SK-N-SH (cell line): ENCODE results near the gene TRAF3IP1. TPM values are rescaled to one million over a fixed set of nuclear protein-coding genes. Genes with fewer than 3 reads are reported as not detected.

Experiments
- CTCF ChIA-PET: fragments of 300-600, 350-600 bp; formaldehyde crosslinking; extraction: SDS; loops from one replicate; lab custom pipeline; 2021; lab: Yijun Ruan, JAX
- POLR2A ChIA-PET: fragments of 350-600 bp; sonication (Branson Sonifier 250); formaldehyde crosslinking; extraction: SDS; loops from one replicate; lab custom pipeline; 2020; ENCODE audit warnings: antibody characterized with exemption, inconsistent platforms; lab: Yijun Ruan, JAX
- DNase-seq: peaks from one replicate; pipeline ENCODE4 v3.0.0; 2012
- H2AFZ ChIP-seq: fragments of 200-600 bp; sonication (generic); 2 replicates; pipeline ENCODE4 v1.8.1; 2016; ENCODE audit warnings: antibody characterized with exemption, mild to moderate bottlenecking, low read depth
- H3F3A ChIP-seq: fragments of 200-600 bp; sonication (generic); replicated peaks from 2 replicates; pipeline ENCODE3; 2016; ENCODE audit warnings: antibody characterized with exemption, mild to moderate bottlenecking; ENCODE audit not compliant: insufficient read depth
- H3K27ac ChIP-seq, 2 experiments: fragments of 200-500 bp in 1 of 2; fragments of 200-600 bp in 1 of 2; sonication (Bioruptor generic) in 1 of 2; sonication (generic), shearing (Covaris generic) in 1 of 2; 2 replicates each; pipeline versions ENCODE4 v1.5.1 to v1.6.1; 2014 to 2016; ENCODE audit warnings: low read depth in 2 of 2, inconsistent platforms in 1 of 2, low read length in 1 of 2, mild to moderate bottlenecking in 1 of 2, mixed read lengths in 1 of 2
- H3K27me3 ChIP-seq: fragments of 200-600 bp; sonication (generic), shearing (Covaris generic); 2 replicates; pipeline ENCODE4 v1.6.1; 2016; ENCODE audit warnings: mixed run types; ENCODE audit not compliant: insufficient read depth
- H3K36me3 ChIP-seq, 2 experiments: fragments of 200-500 bp in 1 of 2; fragments of 200-600 bp in 1 of 2; sonication (Bioruptor generic) in 1 of 2; sonication (generic) in 1 of 2; replicated peaks in 1 of 2; 2 replicates each; pipeline versions ENCODE3 to v1.5.1; 2014 to 2016; ENCODE audit warnings: low read length in 1 of 2, mild to moderate bottlenecking in 1 of 2; ENCODE audit not compliant: insufficient read depth in 2 of 2, control insufficient read depth in 1 of 2
- H3K4me1 ChIP-seq, 2 experiments: fragments of 200-500 bp in 1 of 2; fragments of 200-600 bp in 1 of 2; sonication (Bioruptor generic) in 1 of 2; sonication (generic), shearing (Covaris generic) in 1 of 2; 2 replicates each; pipeline versions ENCODE4 v1.5.1 to v1.6.1; 2014 to 2016; ENCODE audit warnings: low read depth in 1 of 2, low read length in 1 of 2, mixed run types in 1 of 2; ENCODE audit not compliant: insufficient read depth in 2 of 2, control insufficient read depth in 1 of 2
- H3K4me2 ChIP-seq: fragments of 200-600 bp; sonication (generic), shearing (Covaris generic); 2 replicates; pipeline ENCODE4 v1.6.1; 2017; ENCODE audit warnings: mixed run types
- H3K4me3 ChIP-seq, 2 experiments: fragments of 200-500 bp in 1 of 2; fragments of 200-600 bp in 1 of 2; sonication (Bioruptor generic) in 1 of 2; sonication (generic), shearing (Covaris generic) in 1 of 2; 2 replicates each; pipeline versions ENCODE4 v1.5.1 to v1.8.1; 2014 to 2016; ENCODE audit warnings: low read depth in 2 of 2, inconsistent platforms in 1 of 2, low read length in 1 of 2, mild to moderate bottlenecking in 1 of 2, mixed read lengths in 1 of 2, moderate library complexity in 1 of 2
- H3K79me2 ChIP-seq: fragments of 200-600 bp; sonication (generic); 2 replicates; pipeline ENCODE4 v1.8.1; 2017; ENCODE audit warnings: mild to moderate bottlenecking; ENCODE audit not compliant: insufficient read depth
- H3K9ac ChIP-seq: fragments of 200-600 bp; sonication (generic); 2 replicates; pipeline ENCODE4 v1.6.1; 2017; ENCODE audit warnings: mixed run types
- H3K9me2 ChIP-seq: fragments of 200-600 bp; sonication (generic); 2 replicates; pipeline ENCODE4 v1.6.1; 2017; ENCODE audit warnings: mixed run types
- H3K9me3 ChIP-seq: fragments of 200-600 bp; sonication (generic); 2 replicates; pipeline ENCODE4 v1.6.1; 2017; ENCODE audit warnings: mixed run types, mild to moderate bottlenecking, moderate library complexity
- H4K20me1 ChIP-seq: fragments of 200-600 bp; sonication (generic); 2 replicates; pipeline ENCODE4 v1.6.1; 2017; ENCODE audit warnings: mild to moderate bottlenecking, mixed run types; ENCODE audit not compliant: insufficient read depth
- ELF1 ChIP-seq: IDR thresholded peaks from 2 replicates; pipeline ENCODE4 v1.4.0; 2012
- GABPA ChIP-seq: IDR thresholded peaks from 2 replicates; pipeline ENCODE4 v1.4.0; 2012; ENCODE audit warnings: low read depth, mild to moderate bottlenecking
- GATA2 ChIP-seq: sonication (generic); formaldehyde crosslinking; IDR thresholded peaks from 2 replicates; pipeline ENCODE4 v1.5.0; 2020; ENCODE audit warnings: mild to moderate bottlenecking, missing genetic modification reagents
- IRF3 ChIP-seq: fragments of 150-350 bp; IDR thresholded peaks from 2 replicates; pipeline ENCODE4 v1.6.1; 2016; ENCODE audit warnings: mild to moderate bottlenecking, low read depth, low read length
- MXI1 ChIP-seq: IDR thresholded peaks from 2 replicates; pipeline ENCODE4 v1.6.1; 2012; ENCODE audit warnings: mild to moderate bottlenecking, low read depth, low read length, improper control_type of control experiment
- NFIC ChIP-seq: IDR thresholded peaks from 2 replicates; pipeline ENCODE4 v1.4.0; 2012; ENCODE audit warnings: borderline replicate concordance
- NRF1 ChIP-seq: IDR thresholded peaks from 2 replicates; pipeline ENCODE4 v1.6.1; 2012; ENCODE audit warnings: low read depth, mild to moderate bottlenecking, low read length
- POLR2AphosphoS5 ChIP-seq: IDR thresholded peaks from 2 replicates; pipeline ENCODE4 v1.6.1; 2012; ENCODE audit warnings: low read depth, low read length
- RAD21 ChIP-seq: IDR thresholded peaks from 2 replicates; pipeline ENCODE4 v1.6.1; 2012; ENCODE audit warnings: mild to moderate bottlenecking, low read length
- REST ChIP-seq: IDR thresholded peaks from 2 replicates; pipeline ENCODE4 v1.6.1; 2012; ENCODE audit warnings: mild to moderate bottlenecking, low read depth, low read length, moderate library complexity
- RFX5 ChIP-seq: IDR thresholded peaks from 2 replicates; pipeline ENCODE4 v1.6.1; 2012; ENCODE audit warnings: mild to moderate bottlenecking, improper control_type of control experiment, low read length
- RXRA ChIP-seq: IDR thresholded peaks from 2 replicates; pipeline ENCODE4 v1.4.0; 2012; ENCODE audit warnings: low read depth, mild to moderate bottlenecking, borderline replicate concordance
- SIN3A ChIP-seq: IDR thresholded peaks from 2 replicates; pipeline ENCODE4 v1.6.1; 2012; ENCODE audit warnings: low read depth, mild to moderate bottlenecking, low read length, moderate library complexity, borderline replicate concordance
- SMC3 ChIP-seq: IDR thresholded peaks from 2 replicates; pipeline ENCODE4 v1.6.1; 2012; ENCODE audit warnings: low read depth, low read length, improper control_type of control experiment
- TEAD4 ChIP-seq: IDR thresholded peaks from 2 replicates; pipeline ENCODE4 v1.4.0; 2012; ENCODE audit warnings: mild to moderate bottlenecking, borderline replicate concordance; ENCODE audit not compliant: insufficient read depth
- USF1 ChIP-seq: IDR thresholded peaks from 2 replicates; pipeline ENCODE4 v1.4.0; 2012; ENCODE audit warnings: low read depth, borderline replicate concordance
- USF2 ChIP-seq: fragments of 150-350 bp; IDR thresholded peaks from 2 replicates; pipeline ENCODE4 v1.6.1; 2017; ENCODE audit warnings: antibody characterized with exemption, low read length, low read depth, borderline replicate concordance
- WGBS: methylation state at CpG from one replicate; pipeline ENCODE4 v1.1.6; 2017; ENCODE audit warnings: low lambda C conversion rate; 5-methylcytosine and 5-hydroxymethylcytosine counted together
- polyA plus RNA-seq, 3 experiments: library from polyadenylated mRNA; depleted of rRNA; stranded (reverse); fragments of >200 nt; gene quantifications; 2 replicates each; pipeline ENCODE4 v1.2.3, GENCODE V29; 2012

The TRAF3IP1 gene
- polyA plus RNA-seq, 1 of the 3 experiments (the other 2 are of a cell fraction): 15.0 TPM

- TF ChIP-seq REST (no peak), USF1 (no peak), NRF1 (no peak), ELF1 (no peak)
These were observed 26.2 kb downstream of the TRAF3IP1 start (continued) for GRCh38 chr2:238346544-238346943.

GRCh38 chr2:238350150-238350897 lies 30.0 kb downstream of the TRAF3IP1 start:
- no peaks in the 10 kb centered on the region for H3F3A ChIP-seq
- no peak for DNase-seq
- no peak overlapping the region for H3K4me3 ChIP-seq
- CTCF ChIA-PET: interaction anchor here (1.3 kb wide), 1 partner anchor 17 kb away, joined by 4 read pairs; no protein-coding TSS in a partner anchor
- POLR2A ChIA-PET: no interaction called here
- no peaks in the 10 kb centered on the region for H3K79me2 ChIP-seq
- no peaks in the 10 kb centered on the region; a peak in 1 of 4 replicates for H3K4me1 ChIP-seq
- no peaks in the 10 kb centered on the region for H4K20me1 ChIP-seq
- H3K4me2 ChIP-seq: no peak overlapping the region
- H3K27me3 ChIP-seq: no peaks in the 10 kb centered on the region
- no peaks in the 10 kb centered on the region for H3K9me2 ChIP-seq
- H3K36me3 ChIP-seq: peaks cover 20 to 32% of the 10 kb centered on the region in 2 experiments
- no peak overlapping the region for H2AFZ ChIP-seq
- no peak overlapping the region for H3K9ac ChIP-seq
- H3K27ac ChIP-seq: no peak overlapping the region
- H3K9me3 ChIP-seq: no peaks in the 10 kb centered on the region
- WGBS: 96% methylated on average over 18 of the region's 18 CpGs
- TF ChIP-seq NFIC: no peak
- TF ChIP-seq RXRA: no peak
- TF ChIP-seq POLR2AphosphoS5: no peak
- no peak for TF ChIP-seq RFX5
- no peak for TF ChIP-seq TEAD4
- TF ChIP-seq GABPA: no peak
- TF ChIP-seq REST: no peak
- no peak for TF ChIP-seq SIN3A
- TF ChIP-seq MXI1: no peak
- no peak for TF ChIP-seq USF2
- TF ChIP-seq SMC3: no peak
- TF ChIP-seq GATA2: no peak
- no peak for TF ChIP-seq IRF3
- TF ChIP-seq ELF1: no peak
- no peak for TF ChIP-seq RAD21
- no peak for TF ChIP-seq NRF1
- no peak for TF ChIP-seq USF1
